ENCODE measurements around the gene TM2D1.
"Not testable (repeated sequence)": the region's sequence is repeated elsewhere in the genome, so short reads cannot be mapped to it uniquely, and the experiment has no call there.

Gene TM2D1

GRCh38 chr1:61711969-61712368, 13.0 kb downstream of the TM2D1 start:
- no peak for DNase-seq

DNA sequence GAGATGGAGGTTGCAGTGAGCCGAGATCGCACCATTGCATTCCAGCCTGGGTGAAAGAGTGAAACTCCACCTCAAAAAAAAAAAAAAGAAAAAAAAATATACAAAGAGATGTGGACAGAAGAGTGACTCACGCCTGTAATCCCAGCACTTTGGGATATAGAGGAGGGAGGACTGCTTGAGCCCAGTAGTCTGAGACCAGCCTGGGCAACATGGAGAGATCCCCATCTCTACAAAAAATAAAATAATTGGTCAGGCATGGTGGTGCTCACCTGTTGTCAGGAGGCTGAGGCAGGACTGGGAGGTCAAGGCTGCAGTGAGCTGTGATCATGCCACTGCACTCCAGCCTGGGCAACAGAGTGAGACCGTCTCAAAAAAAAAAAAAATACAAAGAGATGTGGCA, 13.7 kb downstream of the TM2D1 start:
- DNase-seq: not testable (repeated sequence)

DNA sequence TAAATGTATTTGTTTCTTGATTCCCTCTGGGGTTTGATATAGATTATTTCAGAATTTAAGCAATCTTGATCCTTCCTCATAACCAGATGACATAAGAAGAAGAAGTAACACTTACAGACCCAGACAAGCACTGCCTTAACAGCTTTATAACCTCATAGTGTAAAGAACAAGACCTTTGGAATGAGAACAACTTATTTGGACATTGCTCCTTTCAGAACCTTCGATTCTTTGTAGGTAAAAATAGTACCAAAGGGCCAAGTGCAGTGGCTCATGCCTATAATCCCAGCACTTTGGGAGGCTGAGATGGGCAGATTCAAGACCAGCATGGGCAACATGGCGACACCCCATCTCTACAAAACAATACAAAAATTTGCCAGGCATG, 15.0 kb downstream of the TM2D1 start:
- DNase-seq: no peak

GRCh38 chr1:61708953-61709907, 15.7 kb downstream of the TM2D1 start:
- no peak for DNase-seq

GRCh38 chr1:61699911-61700851, 24.8 kb downstream of the TM2D1 start:
- DNase-seq: no peak

- peak; percentile 18 for DNase-seq
Measured at GRCh38 chr1:61692155-61692800, 32.7 kb downstream of the TM2D1 start.

GRCh38 chr1:61687901-61688300, 37.0 kb downstream of the TM2D1 start:
- no peak for DNase-seq

- DNase-seq: no peak
Measured at GRCh38 chr1:61682891-61683290, 42.0 kb downstream of the TM2D1 start.

DNA sequence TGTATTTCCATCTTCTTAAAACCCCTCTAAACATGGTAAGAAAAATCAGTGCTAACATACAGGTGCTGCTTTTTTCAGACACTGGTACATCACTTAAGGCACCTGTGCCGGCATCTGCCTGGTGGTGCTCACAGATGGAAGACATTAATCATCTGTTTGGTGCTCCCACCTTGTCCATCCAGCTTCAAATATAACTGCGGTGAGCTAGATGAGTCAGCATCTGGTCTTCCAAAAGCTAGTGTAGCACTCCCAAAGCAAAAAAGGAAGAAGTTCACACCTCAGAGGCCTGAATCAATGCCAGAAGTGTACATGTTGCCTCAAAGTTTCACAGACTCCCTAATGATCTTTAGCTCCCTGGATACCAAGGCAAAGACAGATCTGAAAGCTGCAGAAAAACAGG, 44.4 kb downstream of the TM2D1 start:
- no peak for DNase-seq

DNA sequence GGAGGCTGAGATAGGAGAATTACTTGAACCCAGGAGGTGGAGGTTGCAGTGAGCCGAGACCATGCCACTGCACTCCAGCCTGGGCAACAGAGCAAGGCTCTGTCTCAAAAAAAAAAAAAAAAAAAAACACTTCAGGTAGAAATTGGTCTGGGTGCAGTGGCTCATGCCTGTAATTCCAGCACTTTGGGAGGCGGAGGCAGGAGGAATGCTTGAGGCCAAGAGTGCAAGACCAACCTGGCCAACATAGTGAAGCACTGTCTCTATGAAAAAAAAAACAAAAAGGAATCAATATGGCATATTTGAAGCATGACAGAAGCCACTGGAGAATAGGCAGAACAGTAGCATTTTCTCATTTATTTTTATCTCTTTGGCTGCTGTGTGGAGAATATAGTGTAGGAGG, 48.1 kb downstream of the TM2D1 start:
- not testable (repeated sequence) for DNase-seq

DNA sequence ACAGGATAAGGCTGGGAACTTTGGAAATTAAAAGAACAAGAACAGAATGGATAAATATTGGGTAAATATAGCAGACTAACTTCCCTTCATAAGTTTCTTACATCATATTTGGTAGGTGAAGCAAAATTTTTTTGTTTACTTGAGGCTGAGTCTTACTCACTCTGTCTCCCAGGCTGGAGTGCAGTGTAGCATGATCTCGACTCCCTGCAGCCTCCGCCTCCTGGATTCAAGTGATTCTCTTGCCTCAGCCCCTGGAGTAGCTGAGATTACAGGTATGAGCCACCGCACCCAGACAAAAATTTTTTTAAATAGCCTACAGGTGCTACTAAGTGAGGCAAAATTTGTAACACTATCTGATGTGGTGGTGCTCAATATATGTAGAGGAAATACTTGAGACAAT, 50.7 kb downstream of the TM2D1 start:
- peak; percentile 34 for DNase-seq

- DNase-seq: no peak
Measured at GRCh38 chr1:61672376-61672775, 52.6 kb downstream of the TM2D1 start.

- no peak for DNase-seq
Measured at GRCh38 chr1:61670445-61670844, 54.5 kb downstream of the TM2D1 start.

- DNase-seq: no peak
Measured at GRCh38 chr1:61670016-61670415, 54.9 kb downstream of the TM2D1 start.

DNA sequence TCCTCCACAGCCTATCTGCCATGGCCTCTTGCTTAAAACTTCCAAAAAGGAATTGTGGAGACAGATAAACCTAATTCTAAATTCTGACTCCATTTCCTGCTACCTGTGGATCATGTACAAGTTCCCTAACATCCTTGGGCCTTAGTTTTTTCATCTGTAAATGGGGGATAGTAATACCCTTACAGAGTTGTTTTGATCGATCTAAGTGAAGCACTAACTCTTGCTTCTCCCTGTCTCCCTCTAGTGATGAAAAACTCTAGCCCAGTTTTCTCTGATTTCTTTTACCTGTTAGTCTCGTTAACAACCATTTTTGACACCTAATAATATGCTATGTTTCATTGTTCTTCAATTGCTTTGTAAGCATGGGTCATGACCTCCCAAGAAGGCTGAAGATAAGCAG, 65.9 kb downstream of the TM2D1 start:
- DNase-seq: no peak

DNA sequence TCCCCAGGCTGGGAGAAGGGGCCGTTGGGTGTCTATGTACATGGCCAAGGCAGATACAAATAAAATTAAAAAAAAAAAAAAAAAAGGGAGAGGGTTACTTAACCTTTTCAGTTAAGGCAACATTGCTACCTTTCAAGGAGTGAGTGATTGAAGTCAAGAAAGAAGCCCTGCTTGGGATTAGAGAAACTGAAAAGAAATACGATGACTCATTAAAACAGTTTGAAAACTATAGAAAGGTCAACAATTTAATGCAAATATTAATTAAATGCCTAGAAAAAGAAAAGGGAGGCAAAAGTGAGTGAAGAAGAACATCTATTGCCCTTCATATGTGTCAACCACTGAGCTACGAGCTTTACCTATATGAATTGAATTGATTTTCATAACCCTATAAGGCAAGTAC, 69.5 kb downstream of the TM2D1 start:
- no peak for DNase-seq

GRCh38 chr1:61654067-61654466, 70.9 kb downstream of the TM2D1 start:
- no peak for DNase-seq

GRCh38 chr1:61648983-61649742, 75.8 kb downstream of the TM2D1 start:
- DNase-seq: no peak

DNA sequence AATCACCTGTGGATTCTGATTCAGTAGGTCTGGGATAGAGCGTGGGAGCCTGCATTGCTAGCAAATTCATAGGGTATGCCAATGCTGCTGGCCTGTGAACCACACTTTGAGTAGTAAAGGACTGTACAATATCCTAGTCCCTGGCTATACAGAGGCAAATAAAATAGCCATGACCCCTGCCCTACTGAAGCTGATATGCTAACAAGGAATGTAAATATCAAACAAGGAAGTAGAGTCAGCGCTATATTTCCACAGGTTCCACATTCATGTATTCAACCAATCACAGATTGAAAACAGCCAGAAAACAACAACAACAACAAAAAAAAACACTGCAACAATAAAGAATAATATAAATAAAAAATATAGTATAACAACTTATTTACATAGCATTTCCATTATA, 77.8 kb downstream of the TM2D1 start:
- DNase-seq: no peak

DNA sequence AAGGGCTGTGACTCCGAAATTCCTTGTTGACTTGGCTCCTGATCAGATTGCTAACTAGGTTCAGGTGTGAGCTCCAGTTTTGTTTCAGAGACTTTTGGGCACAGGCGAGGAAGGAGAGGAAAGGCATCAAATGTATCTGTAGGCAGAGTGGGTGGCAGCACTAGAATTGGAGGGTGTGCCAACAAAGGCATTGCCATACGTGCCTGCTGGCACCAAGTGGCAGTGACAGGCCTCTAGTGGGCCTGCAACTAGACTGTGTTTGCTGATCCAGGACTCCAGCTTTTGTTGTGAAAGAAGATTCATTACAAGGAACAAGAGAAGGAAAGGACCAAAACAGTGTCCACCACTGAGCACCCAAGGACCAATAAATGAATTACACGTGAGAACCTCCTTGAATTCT, 79.5 kb downstream of the TM2D1 start:
- DNase-seq: no peak

DNA sequence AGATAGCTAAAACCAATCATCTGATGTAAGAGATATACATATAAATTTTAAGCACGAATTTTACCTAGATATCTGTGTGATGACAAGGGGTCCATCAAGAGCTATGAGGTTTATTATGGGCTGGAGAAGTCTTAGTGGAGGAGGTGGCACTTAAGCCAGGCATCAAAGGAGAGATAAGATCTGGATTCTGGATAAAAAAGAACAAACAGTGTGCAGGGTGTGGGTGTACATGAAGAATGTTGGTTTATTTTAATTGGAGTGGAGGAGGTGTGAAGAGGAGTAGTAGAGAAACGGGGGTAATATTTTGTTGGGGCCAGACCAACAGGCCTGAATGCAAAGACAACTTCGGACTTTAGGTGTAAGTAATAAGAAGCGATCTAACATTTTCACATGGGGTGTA, 80.6 kb downstream of the TM2D1 start:
- DNase-seq: no peak

DNA sequence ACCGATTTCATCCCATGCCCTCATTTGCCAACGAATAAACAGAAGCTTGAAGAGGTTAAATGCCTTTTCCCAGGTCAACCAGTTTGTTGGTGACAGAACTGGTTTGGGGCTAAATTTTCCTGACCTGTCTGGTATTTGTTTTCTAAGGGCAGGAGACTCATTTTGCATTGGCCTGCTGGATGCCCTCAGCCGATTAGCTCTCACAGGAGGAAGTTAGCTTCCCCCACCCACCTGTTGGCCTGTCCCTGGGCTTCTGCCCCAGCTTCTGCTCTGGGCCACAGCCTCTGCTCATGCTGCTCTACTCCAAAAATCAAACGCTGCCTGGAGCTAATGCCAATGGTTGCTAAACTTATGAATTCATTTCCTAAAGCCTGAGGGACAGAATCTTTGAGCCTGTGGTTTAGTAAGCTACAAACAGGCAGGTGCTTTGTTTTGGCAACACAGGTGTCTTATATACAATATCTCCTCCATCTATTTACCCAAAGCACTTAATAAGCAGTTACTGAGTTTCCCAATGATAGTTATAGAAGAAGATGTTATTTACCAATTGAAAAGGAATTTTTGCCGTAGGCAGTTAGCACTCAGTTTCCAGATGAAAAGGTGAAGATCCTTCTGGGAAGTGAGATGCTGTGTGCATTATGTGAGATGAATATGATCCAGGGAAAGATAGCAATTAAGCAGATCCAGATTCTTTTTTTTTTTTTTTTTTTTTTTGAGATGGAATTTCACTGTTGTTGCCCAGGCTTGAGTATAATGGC, 82.3 kb downstream of the TM2D1 start:
- DNase-seq: no peak
